ENCODE data around the gene CACNA1E. TPM values are rescaled to one million over a fixed set of nuclear protein-coding genes. Genes with fewer than 3 reads are reported as not detected.

Gene CACNA1E
- total RNA-seq, 1 experiment from 2014 or later: 0.18 TPM

DNA sequence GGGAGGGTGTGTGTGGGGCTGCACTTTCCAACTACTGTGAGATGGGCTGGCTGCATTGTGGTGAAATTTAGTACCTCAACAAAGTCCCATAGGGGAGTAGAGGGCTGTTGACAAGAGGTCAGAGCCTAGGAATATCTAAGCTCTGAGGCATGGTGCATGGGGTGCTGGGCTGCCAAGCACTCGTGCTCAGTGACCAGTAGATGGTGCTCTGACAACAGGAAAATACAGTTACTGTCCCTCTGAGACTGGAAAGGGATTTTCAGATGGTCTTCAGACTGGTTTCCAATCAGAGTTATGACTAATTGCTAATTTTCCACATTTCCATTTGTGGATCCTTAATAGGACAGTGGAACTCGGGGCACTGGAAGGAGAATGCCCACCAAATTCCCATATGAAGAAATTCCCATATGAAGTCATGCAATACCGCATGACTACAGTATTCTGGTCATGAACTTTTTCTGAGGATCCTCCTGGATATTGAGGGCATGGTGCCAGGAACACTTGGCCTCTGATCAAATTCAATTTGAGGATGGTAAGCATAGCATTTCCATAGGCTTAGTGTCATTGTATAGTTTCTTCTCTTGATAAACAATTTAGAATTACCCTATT, 4.1 kb upstream of the CACNA1E start:
- DNase-seq (ENCODE audit: low read depth, low spot score): peak; percentile 78
- in situ Hi-C loops (cut with HindIII; ENCODE audit: low pct_unique_long_range_greater_than_20kb, low sequenced_read_pairs): loop anchor here (25.0 kb wide), 1 partner anchor 783 kb away; no protein-coding TSS in a partner anchor

DNA sequence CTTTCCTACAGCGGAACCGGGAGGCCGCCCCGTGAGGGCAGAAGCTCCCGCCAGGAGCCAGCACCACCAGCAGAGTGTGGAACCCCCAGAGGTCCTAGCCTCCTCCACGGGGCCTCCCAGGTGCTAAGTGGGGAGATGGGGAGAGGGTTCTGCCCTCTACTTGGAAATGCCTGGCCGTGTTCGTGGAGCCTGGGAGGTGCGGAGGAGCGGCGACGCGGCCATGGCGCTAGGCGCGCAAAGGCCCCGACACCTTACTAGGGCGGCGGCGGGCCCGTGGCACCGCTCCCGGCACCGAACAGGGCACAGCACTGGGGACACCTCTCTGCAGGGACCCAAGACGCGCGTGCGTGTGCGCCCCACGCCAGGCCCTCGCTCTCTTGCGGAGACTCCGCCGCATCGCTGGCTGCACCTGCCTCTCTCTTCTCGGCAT, 1.3 kb upstream of the CACNA1E start:
- no peak for DNase-seq (ENCODE audit: low read depth, low spot score)
- in situ Hi-C loops (cut with HindIII; ENCODE audit: low pct_unique_long_range_greater_than_20kb, low sequenced_read_pairs): loop anchor here (25.0 kb wide), 1 partner anchor 780 kb away; no protein-coding TSS in a partner anchor

DNA sequence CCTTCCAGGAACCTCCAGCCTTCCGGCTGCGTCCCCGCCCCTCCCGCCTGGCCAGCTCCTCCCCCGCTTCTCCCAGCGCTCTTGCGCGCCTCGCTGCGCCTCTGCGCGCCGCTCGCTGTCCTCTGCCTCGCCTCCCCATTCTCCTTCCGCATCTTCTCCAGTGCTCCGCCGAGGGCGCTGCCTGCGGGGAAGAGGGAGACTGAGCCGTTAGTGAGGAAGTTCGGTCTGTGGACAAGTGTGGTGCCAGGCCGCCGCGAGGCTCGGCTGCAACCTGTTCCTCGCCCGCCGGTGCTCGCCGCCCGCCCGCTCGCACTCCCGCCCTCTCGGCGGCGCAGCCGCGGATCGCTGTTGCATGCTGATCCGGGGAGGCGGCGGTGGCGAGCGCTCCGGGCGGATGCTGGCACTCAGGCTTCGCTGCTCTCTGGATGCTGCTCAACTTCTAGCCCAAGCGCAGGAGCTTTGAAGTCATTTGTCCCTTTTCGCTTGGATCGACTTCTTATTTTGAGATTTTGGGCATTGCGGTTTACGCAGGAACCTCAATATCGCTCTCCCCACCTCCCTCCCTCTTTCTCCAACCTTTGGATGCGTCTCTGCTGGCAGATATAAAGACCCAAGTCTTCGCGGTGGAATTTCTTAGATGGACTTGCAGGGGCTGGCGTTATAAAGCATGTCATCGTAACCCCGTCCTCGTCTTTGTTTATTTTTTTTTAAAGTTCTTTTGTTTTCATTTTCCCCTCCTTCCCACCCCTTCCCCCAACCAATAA, 614 bp upstream of the CACNA1E start:
- DNase-seq (ENCODE audit: low read depth, low spot score): no peak
- in situ Hi-C loops (cut with HindIII; ENCODE audit: low pct_unique_long_range_greater_than_20kb, low sequenced_read_pairs): loop anchor here (25.0 kb wide), 1 partner anchor 780 kb away; no protein-coding TSS in a partner anchor

DNA sequence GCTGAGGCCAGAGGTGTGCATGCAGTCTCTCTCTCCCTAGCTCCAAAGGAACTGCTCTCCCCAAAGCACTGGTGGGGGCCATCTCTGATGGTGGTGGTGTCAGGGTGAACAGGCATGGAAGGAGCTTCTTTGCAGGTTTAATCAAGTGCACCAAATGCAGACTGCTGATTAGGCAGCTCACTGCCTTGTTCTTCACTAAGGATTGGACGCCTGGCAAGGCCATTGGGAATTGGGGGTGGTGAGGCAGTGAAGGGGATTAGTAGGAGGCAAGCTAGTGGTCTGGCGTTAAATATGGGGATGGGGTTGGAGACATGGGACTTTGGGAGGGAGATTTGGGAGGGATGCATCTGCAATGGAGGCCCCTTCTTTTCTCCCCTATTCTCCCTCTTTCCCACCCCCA, 1.5 kb downstream of the CACNA1E start:
- in situ Hi-C loops (cut with HindIII; ENCODE audit: low pct_unique_long_range_greater_than_20kb, low sequenced_read_pairs): loop anchor here (25.0 kb wide), 1 partner anchor 777 kb away; no protein-coding TSS in a partner anchor
- DNase-seq (ENCODE audit: low read depth, low spot score): no peak

DNA sequence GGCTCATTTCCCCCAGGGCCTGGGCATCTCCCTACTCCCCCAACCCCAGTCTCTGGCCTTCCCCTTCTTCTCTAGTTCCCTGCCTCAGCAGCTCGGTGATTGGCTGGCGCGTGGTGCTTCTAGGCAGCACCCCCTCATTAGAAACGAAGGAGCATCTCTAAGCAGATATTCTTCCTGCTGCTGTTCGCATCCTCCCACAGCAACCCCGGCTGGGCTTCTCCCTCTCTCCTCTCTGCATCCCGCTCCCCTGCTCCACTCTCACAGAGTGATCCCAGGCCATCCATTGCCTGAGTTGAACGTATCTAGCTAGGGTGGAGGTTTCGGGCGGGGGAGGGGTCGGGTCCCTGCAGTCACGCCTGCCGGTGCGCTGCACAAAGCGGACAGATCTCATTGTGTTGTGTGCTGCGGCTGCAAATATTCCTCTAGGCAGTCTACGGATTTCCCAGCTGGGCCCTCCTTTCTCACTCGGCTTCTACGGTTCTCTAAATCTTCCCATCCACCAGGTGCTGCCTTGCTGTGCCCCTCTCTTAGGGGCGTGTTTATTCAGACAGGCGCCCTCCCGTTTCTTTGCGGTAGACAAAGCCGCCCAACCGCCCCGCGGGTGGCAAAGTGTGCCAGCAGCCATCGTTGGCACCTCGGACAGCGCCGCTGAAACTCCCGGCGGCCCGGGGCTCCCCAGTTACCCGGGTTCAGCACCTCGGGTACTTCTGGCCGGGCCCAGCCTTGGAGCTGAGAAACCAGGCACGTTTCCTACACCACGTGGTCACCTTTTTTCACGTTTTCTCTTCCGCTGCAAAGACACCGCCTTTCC, 2.2 kb downstream of the CACNA1E start:
- DNase-seq (ENCODE audit: low read depth, low spot score): no peak
- in situ Hi-C loops (cut with HindIII; ENCODE audit: low pct_unique_long_range_greater_than_20kb, low sequenced_read_pairs): loop anchor here (25.0 kb wide), 1 partner anchor 777 kb away; no protein-coding TSS in a partner anchor

DNA sequence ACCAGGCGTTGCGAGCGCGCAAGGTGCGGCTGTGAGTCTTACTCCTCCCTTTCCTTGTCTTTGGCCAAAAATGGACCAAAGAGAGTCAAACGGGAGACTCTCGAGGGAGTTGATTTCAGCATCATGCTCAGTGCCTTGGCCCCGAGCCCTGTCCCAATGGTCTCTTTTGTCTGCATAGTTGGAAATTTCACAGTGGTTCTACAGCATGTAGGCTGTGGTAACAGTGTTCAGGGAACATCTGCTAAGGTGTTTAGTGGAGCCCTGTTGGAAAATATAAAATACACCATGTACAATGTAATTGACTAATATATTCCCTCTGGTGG, 2.7 kb downstream of the CACNA1E start:
- in situ Hi-C loops (cut with HindIII; ENCODE audit: low pct_unique_long_range_greater_than_20kb, low sequenced_read_pairs): loop anchor here (25.0 kb wide), 1 partner anchor 776 kb away; no protein-coding TSS in a partner anchor

DNA sequence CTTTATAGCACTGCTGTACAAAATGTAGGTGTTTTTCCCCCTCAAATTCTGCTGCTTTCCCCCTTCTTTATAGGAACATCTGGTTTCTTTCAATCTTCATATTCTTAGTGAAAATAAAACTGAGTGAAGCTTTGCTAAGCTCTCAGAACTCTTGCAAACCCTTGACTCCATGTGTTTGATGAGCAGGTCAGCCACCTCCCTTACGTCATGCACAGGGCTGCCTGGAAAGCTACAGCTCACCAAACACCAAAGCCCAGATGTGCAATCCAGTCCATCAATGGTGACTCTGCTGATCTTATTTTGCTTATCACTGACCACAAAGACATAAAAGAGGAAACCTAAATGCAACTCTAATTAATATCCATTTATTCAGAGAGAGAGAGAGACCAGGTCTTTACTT, 5.5 kb downstream of the CACNA1E start:
- DNase-seq (ENCODE audit: low read depth, low spot score): no peak
- in situ Hi-C loops (cut with HindIII; ENCODE audit: low pct_unique_long_range_greater_than_20kb, low sequenced_read_pairs): loop anchor here (25.0 kb wide), 1 partner anchor 773 kb away; no protein-coding TSS in a partner anchor

More for the DNA sequence above, 2.7 kb downstream of the CACNA1E start:
- no peak for DNase-seq (ENCODE audit: low read depth, low spot score)

DNA sequence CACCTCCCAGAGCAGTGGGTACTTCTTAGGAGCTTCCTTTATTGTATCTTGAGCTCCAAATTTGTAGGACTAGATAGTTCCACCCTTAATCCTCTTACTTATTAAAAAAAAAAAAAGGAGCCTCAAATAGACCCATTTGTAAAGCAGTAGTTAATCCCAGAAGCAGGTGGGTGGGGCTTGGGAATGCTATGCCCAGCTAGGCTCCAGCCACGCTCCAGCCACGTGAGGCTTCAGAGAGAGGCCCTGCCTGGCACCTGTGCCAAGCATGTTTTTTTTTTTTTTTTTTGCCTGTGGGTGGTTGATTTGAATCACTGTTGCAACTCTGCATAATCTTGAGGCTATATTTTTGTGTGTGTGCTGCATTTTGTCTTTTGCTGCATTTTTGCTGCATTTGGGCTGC, 7.0 kb downstream of the CACNA1E start:
- in situ Hi-C loops (cut with HindIII; ENCODE audit: low pct_unique_long_range_greater_than_20kb, low sequenced_read_pairs): loop anchor here (25.0 kb wide), 1 partner anchor 772 kb away; no protein-coding TSS in a partner anchor
- no peak for DNase-seq (ENCODE audit: low read depth, low spot score)

DNA sequence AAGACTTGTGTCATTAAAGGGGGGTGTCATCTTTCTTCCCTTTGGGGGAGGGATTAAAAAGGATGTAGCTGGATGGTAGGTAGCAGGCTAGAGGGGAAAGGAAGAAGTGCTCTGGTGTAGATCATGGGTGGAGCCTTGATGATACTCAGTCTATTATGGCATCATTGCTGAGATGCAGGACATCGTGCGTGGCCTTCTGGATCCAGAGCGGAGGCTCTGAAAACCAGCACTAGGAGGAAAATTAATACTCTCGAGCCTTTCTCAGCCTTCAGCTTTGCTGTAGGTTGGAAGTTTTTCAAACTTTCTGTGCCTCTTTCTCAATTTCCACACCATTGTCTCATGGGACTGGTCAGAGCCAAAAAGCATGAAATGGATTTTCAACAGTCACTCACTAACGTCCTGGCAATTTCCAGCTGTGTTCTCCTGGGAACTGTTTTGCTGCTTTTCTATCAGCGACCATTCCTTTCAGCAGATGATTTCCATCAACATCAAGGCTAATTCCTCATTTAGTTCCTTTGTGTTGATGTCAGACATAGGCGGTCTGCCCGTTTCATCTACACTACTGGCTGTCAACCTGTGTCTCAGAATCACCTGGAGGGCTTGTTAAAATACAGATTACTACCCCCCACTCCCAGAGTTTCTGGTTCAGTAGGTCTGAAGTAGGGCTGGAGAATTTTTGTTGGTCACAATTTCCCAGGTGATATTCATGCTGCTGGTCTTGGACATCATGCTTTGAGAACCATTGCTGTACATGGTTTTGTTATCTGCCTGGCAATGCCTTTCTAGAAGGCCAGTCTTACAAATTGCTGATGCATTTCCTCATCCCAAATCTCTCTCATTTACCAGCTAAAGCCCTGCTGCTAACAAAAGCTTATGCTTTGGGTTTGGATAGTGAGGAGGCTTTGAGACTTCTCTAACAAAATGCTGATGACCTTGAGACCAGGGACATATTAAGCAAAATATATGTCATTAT, 7.7 kb downstream of the CACNA1E start:
- in situ Hi-C loops (cut with HindIII; ENCODE audit: low pct_unique_long_range_greater_than_20kb, low sequenced_read_pairs): loop anchor here (25.0 kb wide), 1 partner anchor 771 kb away; no protein-coding TSS in a partner anchor
- no peak for DNase-seq (ENCODE audit: low read depth, low spot score)

DNA sequence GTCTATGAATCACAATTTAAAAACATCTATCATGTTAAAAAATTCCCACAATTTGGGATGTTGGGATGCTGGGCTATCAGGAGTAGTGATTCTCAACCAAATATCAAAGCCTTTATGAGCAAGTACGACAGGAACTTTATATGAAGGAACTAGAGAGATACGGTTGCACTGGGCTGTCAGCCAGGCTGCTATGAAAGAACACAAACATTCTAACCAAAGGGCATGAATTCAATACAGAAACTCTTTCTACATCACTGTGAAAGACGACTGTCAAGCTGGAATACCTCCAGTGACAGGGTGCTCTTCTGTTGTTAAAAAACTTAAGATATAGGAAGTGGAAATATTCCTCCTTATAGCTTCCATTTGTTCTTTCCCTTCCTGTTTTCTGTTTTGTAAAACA, 9.8 kb downstream of the CACNA1E start:
- in situ Hi-C loops (cut with HindIII; ENCODE audit: low pct_unique_long_range_greater_than_20kb, low sequenced_read_pairs): loop anchor here (25.0 kb wide), 1 partner anchor 769 kb away; no protein-coding TSS in a partner anchor
- no peak for DNase-seq (ENCODE audit: low read depth, low spot score)

DNA sequence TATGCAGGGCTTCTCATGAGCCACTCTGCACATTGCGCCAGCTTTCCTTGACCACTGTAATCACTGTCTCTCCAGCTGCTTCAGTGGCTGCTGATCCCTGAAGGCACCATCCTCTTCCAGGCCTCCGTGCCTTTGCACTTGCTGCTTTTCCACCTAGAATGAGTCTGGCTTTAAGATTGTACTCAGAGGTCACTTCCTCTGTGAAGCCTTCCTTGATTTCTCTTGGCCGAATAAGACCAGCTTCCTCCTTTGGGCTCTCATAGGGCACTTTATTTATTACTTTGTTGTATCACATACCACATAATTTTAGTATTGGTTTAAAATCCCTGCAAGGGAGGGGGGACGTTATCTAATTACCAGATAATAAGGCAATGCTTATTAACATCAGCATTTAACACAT, 10.6 kb downstream of the CACNA1E start:
- in situ Hi-C loops (cut with HindIII; ENCODE audit: low pct_unique_long_range_greater_than_20kb, low sequenced_read_pairs): loop anchor here (25.0 kb wide), 1 partner anchor 768 kb away; no protein-coding TSS in a partner anchor

DNA sequence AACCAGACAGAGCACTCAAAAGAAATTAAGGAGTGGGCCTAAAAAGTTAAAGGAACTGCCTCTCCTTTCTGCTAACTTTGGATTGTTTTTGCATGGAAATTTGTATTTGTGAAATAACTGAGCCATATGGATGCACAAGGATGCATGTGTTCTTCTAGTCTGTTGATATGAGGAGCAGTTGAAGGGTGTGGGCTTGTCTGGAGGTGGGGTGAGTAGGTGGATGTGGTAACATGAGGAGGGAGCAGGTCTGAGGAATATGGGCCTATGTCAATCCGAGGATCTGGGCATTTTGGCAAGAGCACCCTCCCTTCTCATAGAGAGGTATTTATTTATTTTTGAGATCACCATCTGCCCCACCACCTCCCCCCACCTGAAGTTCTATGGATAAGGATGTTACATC, 13.4 kb downstream of the CACNA1E start:
- in situ Hi-C loops (cut with HindIII; ENCODE audit: low pct_unique_long_range_greater_than_20kb, low sequenced_read_pairs): loop anchor here (25.0 kb wide), 1 partner anchor 766 kb away; no protein-coding TSS in a partner anchor
- DNase-seq (ENCODE audit: low read depth, low spot score): no peak

More for the DNA sequence above, 10.6 kb downstream of the CACNA1E start:
- DNase-seq (ENCODE audit: low read depth, low spot score): no peak

DNA sequence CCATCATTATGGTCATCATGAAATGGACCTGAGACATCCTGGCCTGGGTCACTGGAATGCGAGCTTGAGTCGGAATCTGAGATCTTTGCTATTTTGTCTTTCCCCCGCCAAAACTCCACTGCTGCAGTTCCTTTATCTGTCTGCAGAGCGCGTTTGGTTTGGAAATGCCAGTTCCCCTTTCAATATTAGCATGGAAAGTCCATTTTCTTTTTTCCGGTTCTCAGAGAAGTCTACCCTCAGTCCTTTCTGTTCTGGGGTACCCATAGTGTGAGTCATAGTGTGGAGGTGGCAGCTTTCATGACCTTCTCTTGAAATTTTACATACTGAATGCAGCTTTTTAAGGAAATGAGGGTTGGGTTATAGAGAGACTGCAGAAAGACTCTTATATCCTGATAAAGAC, 14.6 kb downstream of the CACNA1E start:
- in situ Hi-C loops (cut with HindIII; ENCODE audit: low pct_unique_long_range_greater_than_20kb, low sequenced_read_pairs): loop anchor here (25.0 kb wide), 1 partner anchor 764 kb away; no protein-coding TSS in a partner anchor
- peak; percentile 20 for DNase-seq (ENCODE audit: low read depth, low spot score)

DNA sequence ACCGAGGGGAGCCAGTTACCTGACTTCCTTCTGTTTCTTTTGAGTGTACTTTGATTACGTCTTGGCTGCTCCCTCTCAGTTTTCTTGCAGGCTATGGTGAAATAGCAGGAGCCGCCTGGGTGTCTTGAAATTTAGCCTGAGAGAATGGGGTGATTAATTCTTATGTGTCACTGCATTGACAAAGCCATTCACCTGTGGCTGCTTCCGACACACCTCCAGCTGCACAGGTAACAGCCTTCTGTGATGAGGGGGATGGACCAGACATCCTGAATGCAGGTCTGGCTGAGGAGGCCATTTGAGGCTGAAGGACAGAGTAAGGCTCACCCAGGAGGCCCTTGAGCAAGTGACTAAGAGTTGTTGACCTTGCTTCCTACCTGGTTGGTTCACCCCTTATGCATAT, 16.5 kb downstream of the CACNA1E start:
- in situ Hi-C loops (cut with HindIII; ENCODE audit: low pct_unique_long_range_greater_than_20kb, low sequenced_read_pairs): loop anchor here (25.0 kb wide), 1 partner anchor 762 kb away; no protein-coding TSS in a partner anchor
- DNase-seq (ENCODE audit: low read depth, low spot score): no peak

DNA sequence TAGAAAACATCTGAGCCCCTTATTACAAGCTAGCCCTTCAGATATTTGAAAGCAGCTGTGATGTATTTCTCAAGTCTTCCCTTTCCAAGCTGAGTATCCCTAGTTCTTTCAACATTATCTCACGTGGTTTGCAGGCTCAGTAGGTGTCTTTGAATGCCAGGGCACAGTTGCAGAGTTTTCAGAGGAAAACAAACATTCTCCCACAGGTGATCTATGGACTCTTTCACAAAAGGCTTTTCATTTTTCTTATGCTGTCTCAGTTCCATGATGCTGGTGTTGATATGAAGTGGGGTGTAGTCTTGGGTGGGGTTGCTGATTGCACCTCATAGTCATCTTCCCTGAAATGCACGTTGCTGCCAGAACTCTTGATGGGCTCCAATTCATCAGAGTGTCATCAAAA, 17.3 kb downstream of the CACNA1E start:
- no peak for DNase-seq (ENCODE audit: low read depth, low spot score)
- in situ Hi-C loops (cut with HindIII; ENCODE audit: low pct_unique_long_range_greater_than_20kb, low sequenced_read_pairs): no loop called here

DNA sequence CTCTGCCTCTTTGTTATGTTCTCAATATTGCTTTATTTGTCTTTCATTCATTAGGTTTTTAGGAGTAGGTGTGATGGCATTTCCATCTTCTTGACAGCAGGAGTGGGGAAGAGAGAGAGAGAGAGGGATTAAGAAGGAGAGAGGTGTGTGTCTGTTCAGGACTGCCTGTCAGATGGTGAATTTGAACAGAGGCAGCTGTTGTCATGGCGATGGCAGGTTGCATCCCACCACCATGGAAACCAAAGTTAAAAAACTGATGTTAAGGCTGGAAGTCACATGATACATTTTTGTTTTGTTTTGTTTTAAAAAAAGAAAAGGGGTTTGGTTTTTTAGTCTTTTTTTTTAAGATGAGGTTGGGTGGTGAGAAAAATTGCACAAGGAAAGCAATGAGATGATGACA, 18.3 kb downstream of the CACNA1E start:
- in situ Hi-C loops (cut with HindIII; ENCODE audit: low pct_unique_long_range_greater_than_20kb, low sequenced_read_pairs): no loop called here
- DNase-seq (ENCODE audit: low read depth, low spot score): no peak

All from SK-MEL-5 (cell line).